Endothelial cell of umbilical vein (primary cell): ENCODE results near the gene COX7A2. TPM values are rescaled to one million over a fixed set of nuclear protein-coding genes. Genes with fewer than 3 reads are reported as not detected.

Experiments
- BruUV-seq: library from RNA; stranded (reverse); fragments of 400-500 nt; replicated peaks from 2 replicates; lab custom pipeline; 2021; lab: Mats Ljungman, UMichigan
- CTCF ChIA-PET: fragments of 300-600, 350-600 bp; sonication (Branson Sonifier 250); formaldehyde crosslinking; loops from one replicate; lab custom pipeline; 2021; ENCODE audit warnings: antibody characterized with exemption, inconsistent platforms; lab: Charles Lee
- POLR2A ChIA-PET: fragments of 300-600, 350-600 bp; sonication (Branson Sonifier 250); formaldehyde crosslinking; loops from one replicate; lab custom pipeline; 2021; ENCODE audit warnings: antibody characterized with exemption, inconsistent platforms; lab: Charles Lee
- DNase-seq: peaks from one replicate; pipeline ENCODE4 v3.0.0-alpha.2; 2011; ENCODE audit warnings: low read depth, low spot score
- FAIRE-seq: peaks from 2 replicates; lab custom pipeline; 2011; peaks lifted over from hg19 to GRCh38; lab: Jason Lieb, UNC
- H2AFZ ChIP-seq: 2 replicates; pipeline ENCODE4 v1.6.0; 2012; ENCODE audit warnings: low read depth, low read length, control low read depth, inconsistent platforms
- H3K27ac ChIP-seq: 2 replicates; pipeline ENCODE4 v1.5.1; 2011; ENCODE audit warnings: low read depth, mild to moderate bottlenecking, control low read depth, low read length, moderate library complexity; ENCODE audit not compliant: insufficient read depth
- H3K27me3 ChIP-seq, 2 experiments: 2 replicates each; pipeline versions ENCODE4 v1.6.0 to v1.6.1; 2011; ENCODE audit warnings: low read length in 2 of 2, mixed read lengths in 1 of 2; ENCODE audit not compliant: control insufficient read depth in 2 of 2, insufficient read depth in 2 of 2
- H3K36me3 ChIP-seq, 2 experiments: 2 replicates in 1 of 2; 3 replicates in 1 of 2; pipeline ENCODE4 v1.5.1; 2011; ENCODE audit warnings: low read length in 2 of 2, mild to moderate bottlenecking in 1 of 2, moderate library complexity in 1 of 2; ENCODE audit not compliant: control insufficient read depth in 2 of 2, insufficient read depth in 2 of 2; ENCODE audit errors: extremely low read depth in 1 of 2
- H3K4me1 ChIP-seq: 3 replicates; pipeline ENCODE4 v1.5.1; 2011; ENCODE audit warnings: mild to moderate bottlenecking, low read length; ENCODE audit not compliant: control insufficient read depth, insufficient read depth; ENCODE audit errors: extremely low read depth
- H3K4me2 ChIP-seq: 2 replicates; pipeline ENCODE4 v1.6.1; 2011; ENCODE audit warnings: low read length, control low read depth, mixed read lengths; ENCODE audit not compliant: insufficient read depth
- H3K4me3 ChIP-seq, 3 experiments: fragments of 200-600 bp in 1 of 3; sonication (generic), shearing (Covaris generic) in 1 of 3; replicated peaks in 1 of 3; 2 replicates each; pipeline ENCODE4 v1.5.1; 2011 to 2016; ENCODE audit warnings: control low read depth in 3 of 3, low read length in 3 of 3, mild to moderate bottlenecking in 2 of 3, inconsistent platforms in 1 of 3, low read depth in 1 of 3, moderate library complexity in 1 of 3; ENCODE audit not compliant: insufficient read depth in 1 of 3
- H3K79me2 ChIP-seq: 2 replicates; pipeline ENCODE4 v1.6.0; 2012; ENCODE audit warnings: low read length, inconsistent platforms; ENCODE audit not compliant: control insufficient read depth, insufficient read depth
- H3K9ac ChIP-seq: replicated peaks from 2 replicates; pipeline ENCODE3; 2011; ENCODE audit warnings: low read length, control low read depth; ENCODE audit not compliant: insufficient read depth; ENCODE audit errors: extremely low read depth
- H3K9me1 ChIP-seq: replicated peaks from 3 replicates; pipeline ENCODE4 v1.6.0; 2011; ENCODE audit warnings: mild to moderate bottlenecking, low read length; ENCODE audit not compliant: control insufficient read depth, insufficient read depth; ENCODE audit errors: extremely low read depth
- H3K9me3 ChIP-seq: replicated peaks from 2 replicates; pipeline ENCODE4 v1.5.1; 2012; ENCODE audit warnings: low read length, inconsistent platforms; ENCODE audit not compliant: control insufficient read depth, insufficient read depth
- H4K20me1 ChIP-seq: replicated peaks from 2 replicates; pipeline ENCODE3; 2011; ENCODE audit warnings: mild to moderate bottlenecking, low read length; ENCODE audit not compliant: control insufficient read depth, insufficient read depth; ENCODE audit errors: extremely low read depth
- EZH2 ChIP-seq: IDR thresholded peaks from 2 replicates; pipeline ENCODE4 v1.6.1; 2012; ENCODE audit warnings: borderline replicate concordance, low read depth, mild to moderate bottlenecking, moderate library complexity, low read length, inconsistent platforms; ENCODE audit not compliant: severe bottlenecking
- FOS ChIP-seq: IDR thresholded peaks from 2 replicates; pipeline ENCODE4 v1.6.1; 2011; ENCODE audit warnings: mild to moderate bottlenecking, low read length, moderate library complexity, borderline replicate concordance; ENCODE audit not compliant: insufficient read depth
- GATA2 ChIP-seq: IDR thresholded peaks from 2 replicates; pipeline ENCODE4 v1.7.0; 2011; ENCODE audit warnings: low read depth, mild to moderate bottlenecking, moderate library complexity, mixed read lengths, low read length; ENCODE audit not compliant: insufficient read length, insufficient read depth
- JUN ChIP-seq: IDR thresholded peaks from 2 replicates; pipeline ENCODE4 v1.6.1; 2011; ENCODE audit warnings: borderline replicate concordance, low read depth; ENCODE audit not compliant: insufficient read length, insufficient read depth
- MYC ChIP-seq: IDR thresholded peaks from one replicate; pipeline ENCODE4 v1.6.1; 2011; ENCODE audit warnings: mild to moderate bottlenecking, low read depth, low read length
- POLR2A ChIP-seq: IDR thresholded peaks from 2 replicates; pipeline ENCODE4 v1.6.1; 2012; ENCODE audit warnings: low read depth, mild to moderate bottlenecking, control low read depth, low read length
- POLR2AphosphoS5 ChIP-seq: IDR thresholded peaks from 2 replicates; pipeline ENCODE4 v1.6.1; 2012; ENCODE audit warnings: low read depth, mild to moderate bottlenecking, control low read depth, low read length, moderate library complexity; ENCODE audit not compliant: insufficient read depth
- dilution Hi-C: fragments of 300-500 bp; cut with MboI; formaldehyde crosslinking; loops from one replicate; pipeline ENCODE4 v1.15.0; 2019; ENCODE audit warnings: low sequenced_read_pairs; ENCODE audit not compliant: extremely low pct_ligation_motif_present
- intact Hi-C: fragments of 100-400 bp; cut with micrococcal nuclease; formaldehyde crosslinking; loops from one replicate; pipeline ENCODE4 v1.10.0; 2022
- polyA plus RNA-seq, 4 experiments: library from polyadenylated mRNA; depleted of rRNA in 3 of 4; stranded (reverse) in 3 of 4; unstranded in 1 of 4; fragments of >200 nt; gene quantifications; 2 replicates each; pipeline versions ENCODE4 v1.2.1 to v1.2.3, GENCODE V29; 2011 to 2012; ENCODE audit warnings: missing spikeins in 1 of 4
- total RNA-seq: library from RNA; stranded (reverse); gene quantifications from 2 replicates; pipeline ENCODE4 v1.2.3, GENCODE V29; 2021
- TF ChIP-seq, protein P1 (sequence below), 2 donors: IDR thresholded peaks; 1 replicate in 1 of 2; 2 replicates in 1 of 2; pipeline ENCODE4 v1.5.1; 2011; ENCODE audit warnings: low read length in 2 of 2, mild to moderate bottlenecking in 2 of 2, moderate library complexity in 2 of 2, control low read depth in 1 of 2, inconsistent platforms in 1 of 2, low read depth in 1 of 2; ENCODE audit not compliant: insufficient read depth in 1 of 2; ENCODE audit errors: extremely low read depth in 1 of 2
- TF ChIP-seq, protein P2 (sequence below): IDR thresholded peaks from 2 replicates; pipeline ENCODE4 v1.6.1; 2011; ENCODE audit not compliant: insufficient read depth, insufficient read length

The COX7A2 gene
- total and polyA plus RNA-seq, 2 donors (not counting 3 experiments of a cell fraction or from before 2014, with no cell fraction given): 254 to 426 TPM

GRCh38 chr6:75203721-75204120 lies 39.9 kb downstream of the COX7A2 start:
- BruUV-seq: no TSS peak
- Histone ChIP-seq H2AFZ (no peak overlapping the region), H3K27ac (no peak overlapping the region), H3K4me3 (no peak overlapping the region), H3K36me3 (no peaks in the 10 kb centered on the region), H3K4me1 (peaks cover 31% of the 10 kb centered on the region), H3K79me2 (no peaks in the 10 kb centered on the region), H3K9ac (no peak overlapping the region), H3K27me3 (peaks cover 9 to 13% of the 10 kb centered on the region in 2 experiments), H3K9me1 (no peaks in the 10 kb centered on the region), H3K4me2 (peak overlapping the region; percentile 95), H4K20me1 (no peaks in the 10 kb centered on the region), H3K9me3 (no peaks in the 10 kb centered on the region)
- ChIA-PET POLR2A (no interaction called here), CTCF (interaction anchor here (0.6 to 12.5 kb wide), 53 partner anchors 9 to 1465 kb away, joined by 3 to 393 read pairs (median 4); no protein-coding TSS in a partner anchor)
- FAIRE-seq: no peak
- no peak for DNase-seq
- TF ChIP-seq, protein P1, sequence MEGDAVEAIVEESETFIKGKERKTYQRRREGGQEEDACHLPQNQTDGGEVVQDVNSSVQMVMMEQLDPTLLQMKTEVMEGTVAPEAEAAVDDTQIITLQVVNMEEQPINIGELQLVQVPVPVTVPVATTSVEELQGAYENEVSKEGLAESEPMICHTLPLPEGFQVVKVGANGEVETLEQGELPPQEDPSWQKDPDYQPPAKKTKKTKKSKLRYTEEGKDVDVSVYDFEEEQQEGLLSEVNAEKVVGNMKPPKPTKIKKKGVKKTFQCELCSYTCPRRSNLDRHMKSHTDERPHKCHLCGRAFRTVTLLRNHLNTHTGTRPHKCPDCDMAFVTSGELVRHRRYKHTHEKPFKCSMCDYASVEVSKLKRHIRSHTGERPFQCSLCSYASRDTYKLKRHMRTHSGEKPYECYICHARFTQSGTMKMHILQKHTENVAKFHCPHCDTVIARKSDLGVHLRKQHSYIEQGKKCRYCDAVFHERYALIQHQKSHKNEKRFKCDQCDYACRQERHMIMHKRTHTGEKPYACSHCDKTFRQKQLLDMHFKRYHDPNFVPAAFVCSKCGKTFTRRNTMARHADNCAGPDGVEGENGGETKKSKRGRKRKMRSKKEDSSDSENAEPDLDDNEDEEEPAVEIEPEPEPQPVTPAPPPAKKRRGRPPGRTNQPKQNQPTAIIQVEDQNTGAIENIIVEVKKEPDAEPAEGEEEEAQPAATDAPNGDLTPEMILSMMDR (IDR thresholded peaks at IDR 0.05; ENCODE audit: extremely low read depth in 1 of 2, insufficient read depth in 1 of 2, low read depth in 1 of 2, low read length in 2 of 2): no peak
- TF ChIP-seq JUN: no peak
- no peak for TF ChIP-seq POLR2A
- TF ChIP-seq EZH2: no peak
- no peak for TF ChIP-seq FOS
- no peak for TF ChIP-seq GATA2
- no peak for TF ChIP-seq POLR2AphosphoS5
- TF ChIP-seq MYC: no peak
- TF ChIP-seq, protein P2, sequence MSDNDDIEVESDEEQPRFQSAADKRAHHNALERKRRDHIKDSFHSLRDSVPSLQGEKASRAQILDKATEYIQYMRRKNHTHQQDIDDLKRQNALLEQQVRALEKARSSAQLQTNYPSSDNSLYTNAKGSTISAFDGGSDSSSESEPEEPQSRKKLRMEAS: no peak
- intact Hi-C loops (loop anchor here (1.0 to 10.0 kb wide), 12 partner anchors 105 to 1233 kb away; no protein-coding TSS in a partner anchor), dilution Hi-C loops (no loop called here)
